K562 (cell line): ENCODE results near the gene ALG12. TPM values are rescaled to one million over a fixed set of nuclear protein-coding genes. Genes with fewer than 3 reads are reported as not detected.

Experiments used
- BDP1 ChIP-seq: IDR thresholded peaks from 3 replicates; pipeline ENCODE4 v1.6.1; 2011; ENCODE audit not compliant: insufficient read length, insufficient read depth
- CREB5 ChIP-seq: fragments of 250-450 bp; sonication (Bioruptor Pico); IDR thresholded peaks from 2 replicates; pipeline ENCODE4 v1.5.0; 2020; ENCODE audit warnings: mild to moderate bottlenecking
- E2F6 ChIP-seq, 2 experiments: IDR thresholded peaks; 2 replicates each; pipeline ENCODE4 v1.6.1; 2011; ENCODE audit warnings: borderline replicate concordance in 1 of 2, control low read depth in 1 of 2, low read depth in 1 of 2, low read length in 1 of 2, mild to moderate bottlenecking in 1 of 2, mixed read lengths in 1 of 2, moderate library complexity in 1 of 2; ENCODE audit not compliant: insufficient read depth in 1 of 2, insufficient read length in 1 of 2, poor library complexity in 1 of 2, severe bottlenecking in 1 of 2; ENCODE audit errors: extremely low read depth in 1 of 2
- HNRNPUL1 ChIP-seq: fragments of 200-400 bp; formaldehyde crosslinking; IDR thresholded peaks from 2 replicates; pipeline ENCODE4 v1.6.1; 2017; ENCODE audit warnings: low read length
- L3MBTL2 ChIP-seq: fragments of 450-650 bp; IDR thresholded peaks from 2 replicates; pipeline ENCODE4 v1.6.1; 2016; ENCODE audit warnings: mild to moderate bottlenecking, moderate library complexity
- MYC ChIP-seq, 2 experiments: fragments of 250-450 bp in 1 of 2; sonication (Bioruptor Pico) in 1 of 2; IDR thresholded peaks; 2 replicates each; pipeline versions ENCODE4 v1.5.1 to v1.6.1; 2012 to 2021; ENCODE audit warnings: low read depth in 2 of 2, borderline replicate concordance in 1 of 2, improper control_type of control experiment in 1 of 2, low read length in 1 of 2, mild to moderate bottlenecking in 1 of 2, moderate library complexity in 1 of 2
- NFE2 ChIP-seq: IDR thresholded peaks from 2 replicates; pipeline ENCODE4 v1.6.1; 2014; ENCODE audit warnings: antibody characterized with exemption, low read depth
- RBM15 ChIP-seq: fragments of 200-400 bp; formaldehyde crosslinking; IDR thresholded peaks from 2 replicates; pipeline ENCODE4 v1.6.1; 2018; ENCODE audit warnings: mild to moderate bottlenecking, low read length, moderate library complexity; ENCODE audit not compliant: insufficient read depth
- RBM17 ChIP-seq: fragments of 200-400 bp; formaldehyde crosslinking; IDR thresholded peaks from 2 replicates; pipeline ENCODE4 v1.6.1; 2017; ENCODE audit warnings: low read depth, mild to moderate bottlenecking, low read length, borderline replicate concordance
- RFX5 ChIP-seq: IDR thresholded peaks from 2 replicates; pipeline ENCODE4 v1.6.1; 2011; ENCODE audit warnings: low read depth, mild to moderate bottlenecking, improper control_type of control experiment, low read length
- RHOXF2B ChIP-seq: fragments of 250-450 bp; sonication (Bioruptor Pico); conservative IDR thresholded peaks from 2 replicates; pipeline ENCODE4 v1.5.1; 2021
- U2AF2 ChIP-seq: fragments of 200-400 bp; formaldehyde crosslinking; optimal IDR thresholded peaks from 2 replicates; pipeline ENCODE3; 2017; ENCODE audit warnings: low read depth, mild to moderate bottlenecking, low read length
- UBTF ChIP-seq, 2 experiments: IDR thresholded peaks; 2 replicates each; pipeline ENCODE4 v1.6.1; 2012; ENCODE audit warnings: improper control_type of control experiment in 2 of 2, low read depth in 2 of 2, low read length in 2 of 2, borderline replicate concordance in 1 of 2
- ZNF212 ChIP-seq: fragments of 450-650 bp; formaldehyde crosslinking; IDR thresholded peaks from 2 replicates; pipeline ENCODE4 v1.4.0; 2020; ENCODE audit warnings: mild to moderate bottlenecking
- ZNF239 ChIP-seq: fragments of 250-450 bp; sonication (Bioruptor Pico); IDR thresholded peaks from 2 replicates; pipeline ENCODE4 v1.4.0; 2020; ENCODE audit warnings: mild to moderate bottlenecking
- ZNF282 ChIP-seq: sonication (generic); formaldehyde crosslinking; IDR thresholded peaks from 2 replicates; pipeline ENCODE4 v1.8.1; 2023; ENCODE audit warnings: missing genetic modification reagents
- ZNF699 ChIP-seq: fragments of 250-450 bp; sonication (Bioruptor Pico); IDR thresholded peaks from 2 replicates; pipeline ENCODE4 v1.8.0; 2021; ENCODE audit warnings: mild to moderate bottlenecking, moderate library complexity; ENCODE audit not compliant: insufficient replicate concordance
- polyA plus RNA-seq, 8 experiments: library from polyadenylated mRNA; depleted of rRNA in 4 of 8; stranded (reverse) in 5 of 8; unstranded in 3 of 8; fragments of >200 nt; fragmentation: Nextera tagmentation in 2 of 8; fragmentation: Illumina TruSeq in 1 of 8; extraction: Ambion mirVana in 2 of 8; extraction: Trizol in 1 of 8; gene quantifications; 2 replicates each; pipeline versions ENCODE4 v1.2.1 to v1.2.3, GENCODE V29; 2011 to 2014; ENCODE audit warnings: inconsistent platforms in 1 of 8, missing spikeins in 1 of 8
- total RNA-seq, 7 experiments: library from RNA; depleted of rRNA in 6 of 7; stranded (reverse); fragments of >200 nt in 6 of 7; fragmentation: Illumina TruSeq in 2 of 7; extraction: Trizol in 2 of 7; gene quantifications; 2 replicates each; pipeline versions ENCODE4 v1.2.1 to v1.2.3, GENCODE V29; 2011 to 2021; ENCODE audit warnings: low replicate concordance in 1 of 7
- TF ChIP-seq, protein P1 (sequence below): sonication (generic); formaldehyde crosslinking; IDR thresholded peaks from 2 replicates; pipeline ENCODE4 v1.8.1; 2023; ENCODE audit warnings: mild to moderate bottlenecking, missing genetic modification reagents

ALG12 gene
- total and polyA plus RNA-seq, 9 of the 15 experiments (the other 6 are each of a cell fraction or from before 2014, with no cell fraction given): 0.20 to 8.5 (median 3.4) TPM

- TF ChIP-seq ZNF212 (CRISPR knock-in tag): no peak
- TF ChIP-seq L3MBTL2: peak; percentile 40; the same call in 1 of the 2 replicates
- no peak for TF ChIP-seq UBTF (IDR thresholded peaks at IDR 0.05; ENCODE audit: borderline replicate concordance in 1 of 2, low read depth in 2 of 2, low read length in 2 of 2)
- no peak for TF ChIP-seq ZNF239 (CRISPR knock-in tag)
- TF ChIP-seq ZNF282 (CRISPR knock-in tag): no peak
- peak; percentile 44 to 45 for TF ChIP-seq E2F6 (IDR thresholded peaks at IDR 0.05; ENCODE audit: borderline replicate concordance in 1 of 2, extremely low read depth in 1 of 2, insufficient read depth in 1 of 2, insufficient read length in 1 of 2, low read depth in 1 of 2, low read length in 1 of 2, poor library complexity in 1 of 2, severe bottlenecking in 1 of 2)
- no peak for TF ChIP-seq U2AF2
- no peak for TF ChIP-seq RBM15
- TF ChIP-seq NFE2: no peak
- no peak for TF ChIP-seq CREB5 (CRISPR knock-in tag)
- TF ChIP-seq HNRNPUL1: no peak
- TF ChIP-seq RBM17: no peak
- TF ChIP-seq BDP1: no peak
- no peak for TF ChIP-seq RHOXF2B (CRISPR knock-in tag)
- TF ChIP-seq ZNF699: no peak
- TF ChIP-seq RFX5: no peak
- TF ChIP-seq, protein P1, sequence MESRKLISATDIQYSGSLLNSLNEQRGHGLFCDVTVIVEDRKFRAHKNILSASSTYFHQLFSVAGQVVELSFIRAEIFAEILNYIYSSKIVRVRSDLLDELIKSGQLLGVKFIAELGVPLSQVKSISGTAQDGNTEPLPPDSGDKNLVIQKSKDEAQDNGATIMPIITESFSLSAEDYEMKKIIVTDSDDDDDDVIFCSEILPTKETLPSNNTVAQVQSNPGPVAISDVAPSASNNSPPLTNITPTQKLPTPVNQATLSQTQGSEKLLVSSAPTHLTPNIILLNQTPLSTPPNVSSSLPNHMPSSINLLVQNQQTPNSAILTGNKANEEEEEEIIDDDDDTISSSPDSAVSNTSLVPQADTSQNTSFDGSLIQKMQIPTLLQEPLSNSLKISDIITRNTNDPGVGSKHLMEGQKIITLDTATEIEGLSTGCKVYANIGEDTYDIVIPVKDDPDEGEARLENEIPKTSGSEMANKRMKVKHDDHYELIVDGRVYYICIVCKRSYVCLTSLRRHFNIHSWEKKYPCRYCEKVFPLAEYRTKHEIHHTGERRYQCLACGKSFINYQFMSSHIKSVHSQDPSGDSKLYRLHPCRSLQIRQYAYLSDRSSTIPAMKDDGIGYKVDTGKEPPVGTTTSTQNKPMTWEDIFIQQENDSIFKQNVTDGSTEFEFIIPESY (CRISPR knock-in tag): no peak
- TF ChIP-seq MYC (IDR thresholded peaks at IDR 0.05; ENCODE audit: low read depth, low read length): 0 out of 2 replicates have a peak, but pooled peaks have one; percentile 5
- no peak for TF ChIP-seq MYC (CRISPR knock-in tag; IDR thresholded peaks at IDR 0.05; ENCODE audit: borderline replicate concordance, low read depth)
Observed at GRCh38 chr22:49961005-49961600, 42.9 kb upstream of the ALG12 start (continued).
